NCI-H1092 treated with DMSO at 0.1 percent for 48 hours (cell line): ENCODE measurements around the gene AMN.
"Not testable (repeated sequence)": the region's sequence is repeated elsewhere in the genome, so short reads cannot be mapped to it uniquely, and the experiment has no call there.

Experiments used
- DNase-seq: peaks from one replicate; lab custom pipeline; 2025; lab: John Stamatoyannopoulos, UW

Gene AMN

GRCh38 chr14:102911991-102912761, 10.3 kb upstream of the AMN start:
- no peak for DNase-seq

DNA sequence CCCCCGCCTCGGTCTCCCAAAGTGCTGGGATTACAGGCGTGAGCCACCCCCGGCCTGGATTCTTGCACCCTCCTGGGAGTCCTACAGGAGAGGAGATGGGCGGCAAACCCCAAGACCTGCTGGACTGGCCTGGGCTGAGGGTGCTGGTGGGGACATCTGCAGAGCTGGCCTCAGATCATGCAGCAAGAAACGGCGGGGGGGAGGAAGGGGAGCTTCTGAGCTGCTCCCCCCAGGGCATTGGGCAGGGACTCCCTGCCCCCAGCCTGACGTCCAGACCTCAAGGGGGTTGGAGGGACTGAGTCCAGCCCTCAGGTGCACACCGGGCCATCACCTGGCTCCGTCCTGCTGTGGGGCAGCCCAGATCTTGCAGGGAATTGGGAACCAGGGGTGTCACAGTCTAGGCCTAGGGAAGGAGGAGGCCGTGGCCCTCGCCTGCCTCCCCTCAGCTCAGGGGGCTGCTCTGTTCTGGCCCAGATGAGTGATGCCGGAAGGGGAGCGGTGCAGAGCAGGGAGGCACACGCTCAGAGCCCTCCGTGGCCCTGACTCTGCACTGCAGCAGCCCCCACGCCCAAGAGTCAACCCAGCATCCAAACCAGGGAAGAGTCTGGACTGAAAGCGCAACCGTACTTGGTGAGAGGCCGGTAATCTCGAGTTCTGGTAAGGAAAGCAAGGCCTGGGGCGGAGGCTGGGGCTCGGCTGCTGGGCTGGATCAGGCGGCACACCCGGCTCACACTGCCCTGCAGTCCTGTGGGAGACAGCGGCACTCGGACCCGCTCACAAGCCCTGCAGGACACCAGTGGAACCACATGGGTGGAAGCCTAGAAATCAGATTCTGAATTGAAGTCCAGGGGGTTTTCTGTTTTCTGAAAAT, 8.9 kb upstream of the AMN start:
- no peak for DNase-seq

GRCh38 chr14:102914474-102915291, 7.8 kb upstream of the AMN start:
- no peak for DNase-seq

- no peak for DNase-seq
Observed at GRCh38 chr14:102915292-102916110, 7.0 kb upstream of the AMN start.

GRCh38 chr14:102916347-102917055, 6.0 kb upstream of the AMN start:
- DNase-seq: no peak

DNA sequence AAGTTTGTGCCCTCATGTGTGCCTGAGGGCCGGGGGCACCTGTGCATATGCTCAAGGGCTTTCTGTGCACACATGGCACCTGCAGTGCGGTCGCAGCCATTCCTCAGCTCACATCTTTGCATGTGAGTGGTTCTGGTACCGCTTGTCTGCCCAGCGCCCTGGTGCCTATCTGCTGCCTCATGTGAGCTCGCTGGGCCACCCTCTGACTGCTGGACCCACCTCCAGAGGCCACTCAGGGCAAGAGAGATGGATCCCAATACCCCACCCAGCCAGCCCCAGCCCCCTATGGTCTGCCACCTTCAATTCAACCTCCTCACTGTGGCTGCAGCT, 5.4 kb upstream of the AMN start:
- no peak for DNase-seq

- peak; percentile 56 for DNase-seq
Observed at GRCh38 chr14:102917469-102918211, 4.8 kb upstream of the AMN start.

- no peak for DNase-seq
Observed at GRCh38 chr14:102918438-102918837, 4.0 kb upstream of the AMN start.

DNA sequence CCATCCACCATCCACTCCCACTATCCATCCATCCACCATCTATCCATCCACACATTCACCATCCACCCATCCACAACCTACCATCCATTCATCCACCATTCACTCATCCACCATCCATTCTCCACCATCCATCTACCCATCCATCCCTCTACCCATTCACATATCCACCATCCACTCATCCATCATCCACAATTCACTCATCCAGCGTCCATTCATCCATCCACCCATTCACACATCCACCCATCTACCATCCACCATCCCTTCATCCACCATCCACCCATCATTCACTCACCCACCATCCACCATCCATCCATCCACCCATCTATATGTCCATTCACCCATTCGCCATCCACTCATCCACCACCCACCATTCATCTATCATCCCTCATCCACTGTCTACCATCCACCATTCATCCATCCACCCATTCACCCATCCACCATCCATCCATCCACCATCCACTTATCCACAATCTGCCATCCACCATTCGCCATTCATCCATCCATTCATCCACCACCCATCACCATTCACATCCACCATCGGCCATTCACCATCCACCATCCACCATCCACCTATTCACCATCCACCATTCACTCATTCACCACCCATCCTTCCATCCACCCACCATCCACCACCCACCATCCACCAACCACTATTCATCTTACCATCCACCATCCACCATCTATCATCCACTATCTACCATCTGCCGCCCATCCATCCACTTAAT, 2.0 kb upstream of the AMN start:
- no peak for DNase-seq

DNA sequence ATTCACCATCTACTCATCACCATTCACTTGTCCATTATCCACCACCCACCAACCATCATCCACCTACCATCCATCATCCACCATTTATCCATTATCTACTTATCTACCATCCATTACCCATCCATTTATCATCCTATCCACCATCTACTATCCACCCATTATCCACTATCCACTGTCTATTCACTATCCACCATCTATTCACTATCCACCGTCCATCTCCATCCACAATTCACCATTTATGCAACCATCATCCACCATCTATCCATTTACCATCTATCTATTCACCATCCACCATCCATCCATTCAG, 1.5 kb upstream of the AMN start:
- no peak for DNase-seq

DNA sequence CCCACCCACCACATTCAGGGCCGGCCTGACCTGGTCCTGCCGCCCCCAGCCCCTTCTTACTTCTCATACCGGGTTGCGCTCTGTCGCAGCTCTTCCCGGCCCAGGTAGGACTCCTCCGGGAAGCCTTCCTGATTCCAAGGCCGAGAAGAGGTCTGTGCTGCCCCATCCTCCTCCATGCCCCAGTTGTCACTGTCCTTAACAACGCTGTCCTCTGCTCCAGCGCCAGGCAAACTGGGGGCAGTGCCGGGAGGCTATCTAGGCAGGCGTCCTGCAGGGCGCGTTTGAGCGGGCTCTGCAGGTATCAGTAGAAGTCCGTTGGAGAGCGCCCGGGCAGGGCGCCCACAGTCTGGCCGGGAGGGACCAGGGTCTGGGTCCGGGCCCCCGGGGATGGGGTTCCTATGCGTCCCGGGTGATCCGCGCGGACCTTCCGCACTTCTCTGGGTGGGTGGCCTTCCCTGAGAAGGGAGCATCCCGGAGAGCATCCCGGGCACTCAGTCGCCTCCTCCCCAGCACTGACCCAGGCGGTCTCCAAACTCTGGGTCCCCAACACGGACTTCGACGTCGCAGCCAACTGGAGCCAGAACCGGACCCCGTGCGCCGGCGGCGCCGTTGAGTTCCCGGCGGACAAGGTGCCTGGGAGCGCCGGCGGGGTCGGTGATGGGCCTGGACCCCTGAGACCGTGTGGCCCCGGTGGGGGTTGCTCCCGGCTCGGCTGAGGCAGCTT, 900 bp downstream of the AMN start:
- DNase-seq: no peak

DNA sequence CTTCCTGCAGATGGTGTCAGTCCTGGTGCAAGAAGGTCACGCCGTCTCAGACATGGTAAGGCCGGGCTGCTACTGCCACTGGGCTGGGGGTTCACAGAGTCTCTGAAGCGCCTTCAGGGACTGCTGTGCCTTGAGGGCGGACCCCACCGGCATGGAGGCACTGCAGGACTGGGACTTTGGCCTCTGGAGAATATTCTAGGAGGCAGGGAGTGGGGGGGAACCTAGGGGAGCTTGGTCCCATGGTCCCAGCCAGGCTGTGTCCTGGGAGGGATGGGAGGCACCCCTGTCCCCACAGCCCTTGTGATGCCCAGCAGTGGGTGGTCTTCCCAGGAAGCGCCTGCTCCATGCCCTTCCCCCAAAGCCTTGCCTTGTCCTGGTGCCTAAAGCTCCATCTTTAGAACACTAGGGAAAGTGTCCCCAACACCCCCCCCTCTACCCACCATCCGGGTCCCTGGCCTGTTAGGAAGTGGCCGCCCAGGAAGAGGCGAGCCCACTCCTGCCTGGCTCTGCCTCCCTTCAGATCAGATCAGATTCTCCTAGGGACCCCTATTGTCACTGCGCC, 1.5 kb downstream of the AMN start:
- DNase-seq: no peak

DNA sequence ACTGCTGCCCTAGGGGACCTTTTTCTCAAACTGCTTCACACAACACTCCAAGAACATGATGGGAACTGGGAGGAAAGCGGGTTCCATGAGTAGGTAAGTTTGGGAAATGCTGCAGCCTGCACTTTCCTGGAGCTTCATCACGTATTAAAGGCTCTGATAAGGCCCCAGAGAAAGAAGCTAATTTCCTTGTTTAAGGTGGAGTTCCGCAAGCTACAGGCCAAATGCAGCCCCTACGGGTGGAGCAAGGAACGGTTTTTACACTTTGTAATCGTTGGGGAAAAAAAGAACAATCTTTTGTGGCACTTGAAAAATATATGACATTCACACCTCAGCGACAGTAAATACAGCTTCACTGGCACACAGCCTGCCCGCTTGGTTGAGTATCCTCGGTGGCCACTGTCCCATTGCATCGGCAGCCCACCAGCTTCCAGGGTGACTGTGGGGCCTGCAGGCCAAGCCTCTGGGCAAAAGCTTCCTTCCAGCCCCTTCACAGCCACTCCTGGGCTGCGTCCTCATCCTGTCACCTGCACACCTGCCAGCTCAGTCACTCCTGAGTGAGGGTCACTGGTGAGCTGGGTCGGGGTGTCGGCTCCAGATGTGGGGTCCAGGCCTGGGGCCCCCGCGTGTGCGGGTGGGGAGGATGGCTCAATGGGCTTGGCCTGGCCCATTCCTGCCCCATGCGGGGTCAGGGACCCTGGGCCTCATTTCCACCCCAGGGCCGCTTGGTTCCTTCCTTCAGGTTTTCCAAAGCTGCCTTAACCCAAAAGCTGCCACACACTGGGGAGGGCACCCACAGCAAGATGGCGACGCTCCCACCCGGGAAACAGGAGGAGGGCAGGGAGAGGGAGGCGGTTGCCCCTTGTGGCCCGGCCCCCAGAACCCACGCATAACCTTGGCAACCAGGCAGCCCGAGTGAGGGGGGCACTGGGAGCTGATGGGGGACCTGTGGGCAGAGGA, 2.4 kb downstream of the AMN start:
- no peak for DNase-seq

DNA sequence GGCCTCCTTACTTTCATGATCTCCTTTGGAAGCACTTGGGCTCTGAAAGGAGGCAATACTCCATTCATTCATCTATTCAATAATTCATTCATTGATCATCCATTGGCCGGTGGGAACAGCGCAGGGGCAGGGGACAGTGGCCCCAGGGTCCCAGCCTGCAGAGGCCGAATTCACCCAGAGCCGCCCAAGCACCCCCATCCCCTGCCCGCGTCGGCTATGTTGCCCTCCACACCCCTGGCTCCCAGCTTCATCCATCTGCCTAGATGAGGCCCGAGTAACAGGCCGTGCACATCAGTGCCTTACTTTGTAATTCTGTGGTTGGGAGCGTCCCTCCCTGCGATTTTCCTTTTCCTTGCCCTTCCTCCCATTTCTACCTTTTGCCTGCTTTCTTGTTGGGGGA, 3.2 kb downstream of the AMN start:
- no peak for DNase-seq

DNA sequence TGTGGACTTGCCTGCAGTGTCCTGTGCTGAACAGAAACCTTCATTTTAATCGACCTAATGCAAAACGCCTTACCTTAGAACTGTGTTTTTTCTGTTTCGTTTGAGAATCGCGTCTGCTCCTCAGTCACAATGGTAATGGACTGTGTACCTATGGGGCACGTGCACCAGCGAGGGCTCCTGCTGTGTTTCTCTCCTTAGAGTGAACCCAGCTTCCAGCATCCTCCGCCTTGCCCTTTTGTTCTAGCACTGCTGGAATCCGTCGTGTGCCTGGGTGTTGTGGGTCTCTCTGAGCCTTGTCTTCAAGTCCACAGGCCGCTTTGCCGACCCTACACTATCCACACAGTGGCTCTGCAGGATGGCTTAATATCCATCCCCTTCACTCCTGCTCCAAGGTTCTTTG, 3.6 kb downstream of the AMN start:
- DNase-seq: no peak

GRCh38 chr14:102926840-102927239, 4.4 kb downstream of the AMN start:
- DNase-seq: not testable (repeated sequence)

DNA sequence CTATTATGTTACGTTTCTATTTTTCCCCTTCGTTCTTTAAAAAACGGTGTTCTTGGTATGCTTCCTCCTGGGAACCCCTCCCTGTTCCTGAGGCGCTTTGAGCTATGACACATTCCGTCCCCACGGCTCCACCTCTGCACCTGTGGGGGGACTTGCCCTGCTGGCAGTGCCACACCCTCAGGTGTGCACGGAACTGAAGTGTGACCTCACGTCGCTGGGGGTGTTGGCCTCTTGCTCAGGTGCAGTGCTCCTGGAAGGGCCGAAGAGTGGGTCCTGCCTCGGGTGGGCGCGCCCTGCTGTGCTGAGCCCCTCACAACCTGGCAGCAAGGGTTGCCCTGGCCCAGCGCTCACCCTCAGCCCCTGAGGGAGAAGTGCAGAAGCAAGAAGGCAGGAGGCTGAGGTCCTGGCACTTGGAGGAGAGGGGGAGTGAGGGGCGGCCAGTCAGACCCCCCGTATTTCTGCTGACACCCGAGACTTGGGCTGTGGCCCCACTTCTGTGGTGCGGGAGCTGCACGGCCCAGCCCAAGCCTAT, 4.9 kb downstream of the AMN start:
- DNase-seq: no peak
